ENCODE data around the gene VSTM5. TPM values are rescaled to one million over a fixed set of nuclear protein-coding genes. Genes with fewer than 3 reads are reported as not detected.

VSTM5 gene
- total and polyA plus RNA-seq, 2 donors (not counting 3 experiments of a cell fraction or from before 2014, with no cell fraction given): 0.03 TPM; not detected in 1

DNA sequence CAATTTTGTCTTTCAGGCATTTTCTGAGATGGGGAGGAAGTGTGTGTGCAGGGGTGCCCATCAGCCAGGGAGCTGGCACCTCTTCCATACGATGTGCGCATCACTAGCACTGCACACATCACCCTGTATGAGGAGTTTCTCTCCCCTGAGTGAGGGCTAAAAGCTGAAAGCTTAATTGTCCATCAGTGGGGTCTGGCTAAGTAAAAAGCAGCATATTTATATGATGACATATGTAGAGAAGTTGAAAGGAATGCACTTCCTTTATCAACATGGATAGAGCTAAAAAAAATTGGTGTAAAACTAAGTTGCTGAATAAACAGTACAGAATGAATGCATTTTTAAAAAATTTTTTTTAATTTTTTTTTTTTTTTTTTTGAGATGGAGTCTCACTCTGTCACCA, 4.0 kb downstream of the VSTM5 start:
- no peak overlapping the region for H3K27ac ChIP-seq (ENCODE audit: insufficient read depth, low read depth, low read length)
- FAIRE-seq: no peak
- no TSS peak for BruUV-seq (replicated peaks)
- H3K9ac ChIP-seq (replicated peaks; ENCODE audit: extremely low read depth, insufficient read depth, low read length): no peak overlapping the region
- no peaks in the 10 kb centered on the region for H3K36me3 ChIP-seq (ENCODE audit: control insufficient read depth in 2 of 2, extremely low read depth in 1 of 2, insufficient read depth in 2 of 2, low read length in 2 of 2)
- POLR2A ChIA-PET: no interaction called here
- no peak overlapping the region for H2AFZ ChIP-seq (ENCODE audit: low read depth, low read length)
- H4K20me1 ChIP-seq (replicated peaks; ENCODE audit: control insufficient read depth, extremely low read depth, insufficient read depth, low read length): no peaks in the 10 kb centered on the region
- H3K9me3 ChIP-seq (replicated peaks; ENCODE audit: control insufficient read depth, insufficient read depth, low read length): no peaks in the 10 kb centered on the region
- CTCF ChIA-PET: no interaction called here
- no peak overlapping the region for H3K4me2 ChIP-seq (ENCODE audit: insufficient read depth, low read length)
- peaks cover 0 to 2% of the 10 kb centered on the region in 2 experiments for H3K27me3 ChIP-seq (ENCODE audit: control insufficient read depth in 2 of 2, insufficient read depth in 2 of 2, low read length in 2 of 2)
- H3K4me3 ChIP-seq (replicated peaks in 1 of 3; ENCODE audit: insufficient read depth in 1 of 3, low read depth in 1 of 3, low read length in 3 of 3): no peak overlapping the region
- no peak for TF ChIP-seq EZH2 (IDR thresholded peaks at IDR 0.05; ENCODE audit: borderline replicate concordance, low read depth, low read length, severe bottlenecking)
- TF ChIP-seq, protein P1, sequence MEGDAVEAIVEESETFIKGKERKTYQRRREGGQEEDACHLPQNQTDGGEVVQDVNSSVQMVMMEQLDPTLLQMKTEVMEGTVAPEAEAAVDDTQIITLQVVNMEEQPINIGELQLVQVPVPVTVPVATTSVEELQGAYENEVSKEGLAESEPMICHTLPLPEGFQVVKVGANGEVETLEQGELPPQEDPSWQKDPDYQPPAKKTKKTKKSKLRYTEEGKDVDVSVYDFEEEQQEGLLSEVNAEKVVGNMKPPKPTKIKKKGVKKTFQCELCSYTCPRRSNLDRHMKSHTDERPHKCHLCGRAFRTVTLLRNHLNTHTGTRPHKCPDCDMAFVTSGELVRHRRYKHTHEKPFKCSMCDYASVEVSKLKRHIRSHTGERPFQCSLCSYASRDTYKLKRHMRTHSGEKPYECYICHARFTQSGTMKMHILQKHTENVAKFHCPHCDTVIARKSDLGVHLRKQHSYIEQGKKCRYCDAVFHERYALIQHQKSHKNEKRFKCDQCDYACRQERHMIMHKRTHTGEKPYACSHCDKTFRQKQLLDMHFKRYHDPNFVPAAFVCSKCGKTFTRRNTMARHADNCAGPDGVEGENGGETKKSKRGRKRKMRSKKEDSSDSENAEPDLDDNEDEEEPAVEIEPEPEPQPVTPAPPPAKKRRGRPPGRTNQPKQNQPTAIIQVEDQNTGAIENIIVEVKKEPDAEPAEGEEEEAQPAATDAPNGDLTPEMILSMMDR (IDR thresholded peaks at IDR 0.05; ENCODE audit: extremely low read depth in 1 of 2, insufficient read depth in 1 of 2, low read depth in 1 of 2, low read length in 2 of 2): no peak
- no peak for TF ChIP-seq FOS (IDR thresholded peaks at IDR 0.05; ENCODE audit: borderline replicate concordance, insufficient read depth, low read length)
- TF ChIP-seq, protein P2, sequence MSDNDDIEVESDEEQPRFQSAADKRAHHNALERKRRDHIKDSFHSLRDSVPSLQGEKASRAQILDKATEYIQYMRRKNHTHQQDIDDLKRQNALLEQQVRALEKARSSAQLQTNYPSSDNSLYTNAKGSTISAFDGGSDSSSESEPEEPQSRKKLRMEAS (IDR thresholded peaks at IDR 0.05; ENCODE audit: insufficient read depth, insufficient read length): no peak
- no peak for TF ChIP-seq GATA2 (IDR thresholded peaks at IDR 0.05; ENCODE audit: insufficient read depth, insufficient read length, low read depth, low read length)
- no peak for TF ChIP-seq MYC (IDR thresholded peaks at IDR 0.05; ENCODE audit: low read depth, low read length)
- TF ChIP-seq POLR2A (IDR thresholded peaks at IDR 0.05; ENCODE audit: low read depth, low read length): no peak
- TF ChIP-seq JUN (IDR thresholded peaks at IDR 0.05; ENCODE audit: borderline replicate concordance, insufficient read depth, insufficient read length, low read depth): no peak
- no peak for TF ChIP-seq POLR2AphosphoS5 (IDR thresholded peaks at IDR 0.05; ENCODE audit: insufficient read depth, low read depth, low read length)
- no peaks in the 10 kb centered on the region for H3K79me2 ChIP-seq (ENCODE audit: control insufficient read depth, insufficient read depth, low read length)
- intact Hi-C loops (cut with micrococcal nuclease) (no loop called here), dilution Hi-C loops (cut with MboI; ENCODE audit: extremely low pct_ligation_motif_present, low sequenced_read_pairs) (no loop called here)
- DNase-seq (ENCODE audit: low read depth, low spot score): no peak
- no peaks in the 10 kb centered on the region for H3K9me1 ChIP-seq (replicated peaks; ENCODE audit: control insufficient read depth, extremely low read depth, insufficient read depth, low read length)
- peaks cover 3% of the 10 kb centered on the region for H3K4me1 ChIP-seq (ENCODE audit: control insufficient read depth, extremely low read depth, insufficient read depth, low read length)

Data from endothelial cell of umbilical vein (primary cell).